ENCODE results near the gene BCKDHA.
A peak's percentile ranks its signal among the peaks of the same experiment; 100 is the strongest.
"Not testable (repeated sequence)": the region's sequence is repeated elsewhere in the genome, so short reads cannot be mapped to it uniquely, and the experiment has no call there.

BCKDHA gene

DNA sequence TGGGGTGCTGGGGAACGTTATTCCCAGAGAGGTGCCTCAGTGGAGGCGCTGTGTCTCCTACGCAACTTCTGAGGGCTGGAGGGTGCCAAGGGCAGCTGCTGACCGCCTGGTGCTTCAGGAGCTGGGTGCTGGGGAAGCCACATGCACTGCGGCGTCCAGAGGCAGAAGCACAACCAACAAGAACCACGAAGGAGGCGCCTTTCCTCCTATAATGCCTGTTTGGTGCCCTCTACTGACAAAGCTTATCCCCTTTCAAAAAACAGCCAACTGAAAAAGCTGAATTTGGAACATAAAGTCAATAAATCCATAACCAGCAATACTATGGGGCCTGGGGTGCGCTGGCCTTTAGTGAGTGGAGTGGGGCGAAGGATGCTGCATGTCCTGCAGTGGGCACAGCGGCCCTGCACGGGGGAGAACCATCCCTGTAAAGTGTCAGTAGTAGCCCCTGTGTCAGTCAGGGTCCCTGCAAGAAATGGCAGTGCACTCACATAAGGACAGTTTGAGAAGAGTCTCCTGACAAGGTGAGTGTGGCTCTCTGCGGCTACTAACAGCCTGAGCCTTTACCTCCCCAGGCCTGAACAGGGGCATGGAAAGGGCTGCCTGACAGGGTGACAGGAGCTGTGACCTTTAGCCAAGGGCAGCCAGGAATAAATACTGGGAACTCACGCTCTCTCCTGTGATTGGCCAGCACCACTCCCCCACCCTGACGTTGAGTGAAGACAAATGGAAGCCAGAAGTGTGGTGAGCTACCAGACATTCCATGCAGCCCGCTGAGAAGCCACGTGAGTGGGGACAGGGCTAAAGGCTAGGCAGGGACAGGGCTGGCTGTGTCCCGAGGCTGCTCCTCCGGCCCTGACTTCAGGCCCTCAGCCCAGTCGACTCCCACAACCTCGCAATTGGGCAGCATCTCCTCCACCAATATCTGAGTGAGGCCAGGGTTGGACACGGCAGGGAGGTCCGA is 34.1 kb downstream of the BCKDHA start:
- TF ChIP-seq, protein P1, sequence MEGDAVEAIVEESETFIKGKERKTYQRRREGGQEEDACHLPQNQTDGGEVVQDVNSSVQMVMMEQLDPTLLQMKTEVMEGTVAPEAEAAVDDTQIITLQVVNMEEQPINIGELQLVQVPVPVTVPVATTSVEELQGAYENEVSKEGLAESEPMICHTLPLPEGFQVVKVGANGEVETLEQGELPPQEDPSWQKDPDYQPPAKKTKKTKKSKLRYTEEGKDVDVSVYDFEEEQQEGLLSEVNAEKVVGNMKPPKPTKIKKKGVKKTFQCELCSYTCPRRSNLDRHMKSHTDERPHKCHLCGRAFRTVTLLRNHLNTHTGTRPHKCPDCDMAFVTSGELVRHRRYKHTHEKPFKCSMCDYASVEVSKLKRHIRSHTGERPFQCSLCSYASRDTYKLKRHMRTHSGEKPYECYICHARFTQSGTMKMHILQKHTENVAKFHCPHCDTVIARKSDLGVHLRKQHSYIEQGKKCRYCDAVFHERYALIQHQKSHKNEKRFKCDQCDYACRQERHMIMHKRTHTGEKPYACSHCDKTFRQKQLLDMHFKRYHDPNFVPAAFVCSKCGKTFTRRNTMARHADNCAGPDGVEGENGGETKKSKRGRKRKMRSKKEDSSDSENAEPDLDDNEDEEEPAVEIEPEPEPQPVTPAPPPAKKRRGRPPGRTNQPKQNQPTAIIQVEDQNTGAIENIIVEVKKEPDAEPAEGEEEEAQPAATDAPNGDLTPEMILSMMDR (conservative IDR thresholded peaks at IDR 0.05; ENCODE audit: low read depth, low read length): peak; percentile 68

DNA sequence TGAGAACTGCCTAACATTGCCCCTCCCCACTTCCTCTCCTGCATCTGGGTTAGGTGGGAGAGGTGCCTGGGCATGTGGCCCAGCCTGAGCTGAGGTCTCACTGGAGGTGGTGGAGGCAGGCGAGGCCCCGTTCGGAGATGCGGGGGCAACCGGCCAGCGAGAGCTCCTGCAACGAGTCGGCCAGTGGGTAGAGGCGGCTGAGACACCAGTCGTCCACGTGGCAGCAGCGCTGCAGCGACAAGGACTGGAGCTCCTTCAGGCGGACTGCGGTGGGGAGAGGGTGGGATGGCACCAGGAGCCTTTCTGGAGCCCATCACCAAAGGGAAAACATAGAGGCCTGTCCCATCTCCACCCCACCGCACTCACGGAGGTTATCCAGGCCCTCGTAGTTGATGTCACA is 35.6 kb downstream of the BCKDHA start:
- DNase-seq (ENCODE audit: low read depth): no peak
- no peak overlapping the region for H3K4me3 ChIP-seq (ENCODE audit: low read depth, low read length)
- TF ChIP-seq, protein P1 (conservative IDR thresholded peaks at IDR 0.05; ENCODE audit: low read depth, low read length): no peak

More for the DNA sequence above, 34.1 kb downstream of the BCKDHA start:
- DNase-seq (ENCODE audit: low read depth): peak; percentile 74
- H3K4me3 ChIP-seq (ENCODE audit: low read depth, low read length): no peak overlapping the region

DNA sequence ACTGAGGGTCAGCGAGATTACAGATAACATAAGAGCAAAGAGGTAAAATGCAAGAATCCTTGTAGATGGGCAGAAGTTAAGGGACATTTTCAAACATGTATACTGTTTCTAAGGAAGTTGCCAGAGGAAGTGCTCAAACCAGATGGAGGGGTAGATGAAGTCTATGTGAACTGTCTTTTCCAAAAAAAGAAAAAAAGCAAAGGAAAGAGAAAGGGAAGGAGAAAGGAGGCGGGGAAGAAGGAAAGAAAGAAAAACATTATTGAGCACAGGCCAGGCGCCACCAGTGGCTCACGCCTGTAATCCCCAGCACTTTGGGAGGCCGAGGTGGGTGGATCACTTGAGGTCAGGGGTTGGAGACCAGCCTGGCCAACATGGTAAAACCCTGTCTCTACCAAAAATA is 36.8 kb downstream of the BCKDHA start:
- TF ChIP-seq, protein P1 (conservative IDR thresholded peaks at IDR 0.05; ENCODE audit: low read depth, low read length): no peak
- DNase-seq (ENCODE audit: low read depth): no peak

DNA sequence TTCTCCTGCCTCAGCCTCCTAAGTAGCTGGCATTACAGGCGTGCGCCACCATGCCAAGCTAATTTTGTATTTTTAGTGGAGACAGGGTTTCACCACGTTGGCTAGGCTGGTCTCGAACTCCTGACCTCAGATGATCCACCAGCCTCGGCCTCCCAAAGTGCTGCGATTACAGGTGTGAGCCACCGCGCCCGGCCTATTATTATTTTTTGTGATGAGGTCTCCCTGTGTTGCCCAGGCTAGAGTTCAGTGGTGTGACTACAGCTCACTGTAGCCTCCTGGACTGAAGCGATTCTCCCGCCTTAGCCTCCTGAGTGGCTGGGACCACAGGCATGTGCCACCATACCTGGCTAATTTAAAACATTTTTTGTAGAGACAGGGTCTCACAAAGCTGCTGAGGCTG is 37.8 kb downstream of the BCKDHA start:
- H3K4me3 ChIP-seq (ENCODE audit: low read depth, low read length): not testable (repeated sequence)

More for the DNA sequence above, 36.8 kb downstream of the BCKDHA start:
- no peak overlapping the region for H3K4me3 ChIP-seq (ENCODE audit: low read depth, low read length)

DNA sequence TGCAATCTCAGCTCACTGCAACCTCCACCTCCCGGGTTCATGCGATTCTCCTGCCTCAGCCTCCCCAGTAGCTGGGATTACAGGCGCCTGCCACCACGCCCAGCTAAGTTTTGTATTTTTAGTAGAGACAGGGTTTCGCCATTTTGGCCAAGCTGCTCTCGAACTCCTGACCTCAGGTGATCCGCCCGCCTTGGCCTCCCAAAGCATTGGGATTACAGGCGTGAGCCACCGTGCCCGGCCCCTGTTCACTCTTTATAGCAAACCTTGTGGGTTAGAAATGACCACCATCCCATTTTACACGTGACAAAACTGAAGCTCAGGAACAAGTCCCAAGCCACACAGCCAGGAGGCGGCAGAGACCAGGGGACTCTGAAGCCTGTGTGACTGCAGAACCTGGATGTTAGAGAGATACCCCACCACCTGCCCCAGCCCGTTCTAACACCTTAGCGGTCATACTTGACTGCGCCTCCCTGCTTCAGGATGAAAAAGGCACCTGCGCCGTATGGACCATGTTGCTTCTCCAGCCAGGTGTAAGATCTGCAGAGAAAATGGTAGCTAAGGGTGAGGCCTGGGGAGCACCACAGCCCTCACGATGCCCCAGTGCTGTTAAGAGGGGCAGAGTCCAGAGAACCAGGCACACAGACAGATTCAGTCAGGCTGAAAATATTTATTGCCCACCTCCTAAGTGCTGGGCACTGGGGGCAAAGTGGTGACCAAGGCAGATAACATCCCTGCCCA is 38.5 kb downstream of the BCKDHA start:
- TF ChIP-seq, protein P1 (conservative IDR thresholded peaks at IDR 0.05; ENCODE audit: low read depth, low read length): no peak
- DNase-seq (ENCODE audit: low read depth): no peak
- no peak overlapping the region for H3K4me3 ChIP-seq (ENCODE audit: low read depth, low read length)

More for the DNA sequence above, 37.8 kb downstream of the BCKDHA start:
- not testable (repeated sequence) for DNase-seq (ENCODE audit: low read depth)

DNA sequence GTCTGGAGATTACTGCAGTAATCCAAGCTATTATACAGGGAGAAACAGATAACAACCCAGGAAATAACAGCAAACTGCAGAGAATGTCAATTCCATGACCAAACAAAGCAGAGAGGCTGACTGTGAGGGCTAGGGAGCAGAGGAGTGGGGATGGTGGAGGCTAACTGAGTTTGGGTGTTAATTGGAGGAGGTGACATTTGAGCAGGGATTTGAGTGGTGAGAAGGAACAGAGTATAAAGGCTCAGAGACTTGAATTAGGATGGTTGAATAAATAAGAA is 39.0 kb downstream of the BCKDHA start:
- no peak overlapping the region for H3K4me3 ChIP-seq (ENCODE audit: low read depth, low read length)
- DNase-seq (ENCODE audit: low read depth): no peak
- TF ChIP-seq, protein P1 (conservative IDR thresholded peaks at IDR 0.05; ENCODE audit: low read depth, low read length): no peak

DNA sequence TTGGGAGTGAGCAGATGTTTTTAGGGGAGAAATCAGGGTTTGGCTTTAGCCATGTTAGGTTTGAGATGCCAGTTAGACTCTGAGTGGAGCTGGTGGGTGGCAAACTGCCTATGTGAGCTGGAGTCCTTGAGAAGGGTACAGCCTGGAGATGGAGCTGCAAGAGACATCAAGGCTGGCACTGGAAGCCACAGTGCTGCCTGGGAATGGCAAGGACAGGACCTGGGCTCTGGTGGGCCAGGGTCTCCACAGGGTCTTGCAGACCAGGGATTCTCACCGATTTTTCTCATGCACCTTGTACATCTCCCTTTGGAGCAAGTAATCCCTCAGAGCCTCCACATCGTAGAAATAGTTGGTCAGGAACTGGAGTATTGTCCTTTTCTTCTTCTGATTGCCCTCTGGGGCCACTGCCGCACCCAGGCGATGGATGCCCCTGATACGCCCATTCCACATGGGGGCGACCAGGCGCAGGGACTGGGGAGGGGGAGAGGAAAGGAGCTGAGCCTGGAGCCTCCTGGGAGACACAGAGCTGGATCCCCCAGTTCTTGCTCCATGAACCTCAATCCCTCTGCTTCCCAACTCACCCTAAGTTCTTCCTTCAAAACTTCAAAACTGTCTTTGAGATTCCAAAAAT is 40.4 kb downstream of the BCKDHA start:
- DNase-seq (ENCODE audit: low read depth): no peak
- H3K4me3 ChIP-seq (ENCODE audit: low read depth, low read length): no peak overlapping the region
- TF ChIP-seq, protein P1 (conservative IDR thresholded peaks at IDR 0.05; ENCODE audit: low read depth, low read length): no peak
